Panc1 (cell line): Measurements from ENCODE around the gene ANK3. TPM values are rescaled to one million over a fixed set of nuclear protein-coding genes. Genes with fewer than 3 reads are reported as not detected.

Source experiments
- ATAC-seq: fragments of 200-7000 bp; cut with Tn5 transposase; 2 replicates; pipeline ENCODE4 v1.9.1; 2020; ENCODE audit warnings: mild to moderate bottlenecking, moderate library complexity
- BruUV-seq: library from RNA; stranded (reverse); fragments of 400-500 nt; replicated peaks from 2 replicates; lab custom pipeline; 2021; lab: Mats Ljungman, UMichigan
- CTCF ChIA-PET: fragments of 300-600 bp; sonication (Branson Sonifier 250); formaldehyde crosslinking; loops from one replicate; lab custom pipeline; 2022; ENCODE audit warnings: antibody characterized with exemption; lab: Charles Lee
- POLR2A ChIA-PET: fragments of 300-600 bp; sonication (Branson Sonifier 250); formaldehyde crosslinking; loops from one replicate; lab custom pipeline; 2022; ENCODE audit warnings: antibody characterized with exemption; lab: Charles Lee
- DNase-seq: peaks from one replicate; pipeline ENCODE4 v3.0.0-alpha.2; 2010; ENCODE audit warnings: low read depth, low spot score
- H3K27ac ChIP-seq: 2 replicates; pipeline ENCODE4 v1.5.1; 2011; ENCODE audit warnings: mild to moderate bottlenecking, low read length, inconsistent platforms
- H3K27me3 ChIP-seq: fragments of 200-500 bp; sonication (Bioruptor generic); 2 replicates; pipeline ENCODE4 v1.6.0; 2014; ENCODE audit warnings: low read length, inconsistent platforms; ENCODE audit not compliant: control insufficient read depth, insufficient read depth
- H3K36me3 ChIP-seq: fragments of 200-500 bp; sonication (Bioruptor generic); 2 replicates; pipeline ENCODE4 v1.5.1; 2014; ENCODE audit warnings: inconsistent platforms, mild to moderate bottlenecking, low read length, moderate library complexity; ENCODE audit not compliant: control insufficient read depth, insufficient read depth
- H3K4me1 ChIP-seq: 2 replicates; pipeline ENCODE4 v1.5.1; 2011; ENCODE audit warnings: inconsistent platforms, mild to moderate bottlenecking, low read length, moderate library complexity; ENCODE audit not compliant: control insufficient read depth, insufficient read depth
- H3K4me3 ChIP-seq, 2 experiments: 2 replicates each; pipeline ENCODE4 v1.5.1; 2011 to 2012; ENCODE audit warnings: low read depth in 2 of 2, low read length in 2 of 2, mild to moderate bottlenecking in 2 of 2, inconsistent platforms in 1 of 2, moderate library complexity in 1 of 2
- H3K9me3 ChIP-seq: fragments of 200-500 bp; sonication (Bioruptor generic); 2 replicates; pipeline ENCODE4 v1.5.1; 2014; ENCODE audit warnings: low read depth, mild to moderate bottlenecking, inconsistent platforms, low read length, moderate library complexity; ENCODE audit not compliant: control insufficient read depth, insufficient read depth
- POLR2AphosphoS5 ChIP-seq: IDR thresholded peaks from 2 replicates; pipeline ENCODE4 v1.6.1; 2012; ENCODE audit warnings: mild to moderate bottlenecking, low read depth, low read length, moderate library complexity
- SIN3A ChIP-seq: IDR thresholded peaks from 2 replicates; pipeline ENCODE4 v1.6.1; 2012; ENCODE audit warnings: low read depth, mild to moderate bottlenecking, low read length, moderate library complexity, borderline replicate concordance; ENCODE audit not compliant: insufficient read depth
- TCF7L2 ChIP-seq: IDR thresholded peaks from 2 replicates; pipeline ENCODE4 v1.6.1; 2011; ENCODE audit warnings: mild to moderate bottlenecking, low read depth, low read length, inconsistent platforms
- in situ Hi-C: cut with HindIII; loops from 2 replicates; pipeline ENCODE4 v1.10.0; 2016; ENCODE audit warnings: low sequenced_read_pairs, low pct_unique_long_range_greater_than_20kb
- intact Hi-C: fragments of 100-400 bp; cut with micrococcal nuclease; formaldehyde crosslinking; loops from one replicate; pipeline ENCODE4 v1.10.0; 2022; ENCODE audit not compliant: unreplicated experiment
- total RNA-seq: library from RNA; stranded (reverse); gene quantifications from one replicate; pipeline ENCODE4 v1.2.1, GENCODE V29; 2021; ENCODE audit not compliant: unreplicated experiment
- TF ChIP-seq, protein P1 (sequence below), 2 experiments: IDR thresholded peaks; 2 replicates each; pipeline ENCODE4 v1.6.1; 2011 to 2012; ENCODE audit warnings: low read depth in 2 of 2, control low read depth in 1 of 2, low read length in 1 of 2, mild to moderate bottlenecking in 1 of 2, moderate library complexity in 1 of 2; ENCODE audit not compliant: insufficient read depth in 1 of 2
- TF ChIP-seq, protein P2 (sequence below): fragments of 450-650 bp; IDR thresholded peaks from 2 replicates; pipeline ENCODE4 v1.5.1; 2017; ENCODE audit warnings: mild to moderate bottlenecking

The ANK3 gene
- total RNA-seq, 1 experiment from 2014 or later = 2.5 TPM

DNA sequence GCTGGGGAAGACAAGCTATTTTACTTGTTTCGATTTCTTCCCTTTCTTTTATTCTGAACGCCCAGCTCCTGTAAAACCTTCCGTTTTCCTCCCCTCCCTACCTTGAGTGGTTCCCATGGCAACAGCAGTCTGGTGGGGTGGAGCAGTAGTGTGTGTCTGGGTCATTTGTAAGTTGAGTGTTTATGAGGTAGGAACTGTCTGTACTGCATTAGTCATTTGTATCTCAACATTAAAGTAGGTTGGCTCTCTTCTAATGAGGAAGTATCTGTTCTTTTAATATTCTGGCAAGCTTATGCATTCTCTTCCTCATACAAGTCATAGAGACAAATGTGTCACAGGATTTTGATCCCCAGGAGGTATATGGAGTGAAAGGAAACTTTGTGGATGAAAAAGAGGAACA is 398.0 kb downstream of the ANK3 start:
- no peak for TF ChIP-seq TCF7L2
- TF ChIP-seq, protein P1, sequence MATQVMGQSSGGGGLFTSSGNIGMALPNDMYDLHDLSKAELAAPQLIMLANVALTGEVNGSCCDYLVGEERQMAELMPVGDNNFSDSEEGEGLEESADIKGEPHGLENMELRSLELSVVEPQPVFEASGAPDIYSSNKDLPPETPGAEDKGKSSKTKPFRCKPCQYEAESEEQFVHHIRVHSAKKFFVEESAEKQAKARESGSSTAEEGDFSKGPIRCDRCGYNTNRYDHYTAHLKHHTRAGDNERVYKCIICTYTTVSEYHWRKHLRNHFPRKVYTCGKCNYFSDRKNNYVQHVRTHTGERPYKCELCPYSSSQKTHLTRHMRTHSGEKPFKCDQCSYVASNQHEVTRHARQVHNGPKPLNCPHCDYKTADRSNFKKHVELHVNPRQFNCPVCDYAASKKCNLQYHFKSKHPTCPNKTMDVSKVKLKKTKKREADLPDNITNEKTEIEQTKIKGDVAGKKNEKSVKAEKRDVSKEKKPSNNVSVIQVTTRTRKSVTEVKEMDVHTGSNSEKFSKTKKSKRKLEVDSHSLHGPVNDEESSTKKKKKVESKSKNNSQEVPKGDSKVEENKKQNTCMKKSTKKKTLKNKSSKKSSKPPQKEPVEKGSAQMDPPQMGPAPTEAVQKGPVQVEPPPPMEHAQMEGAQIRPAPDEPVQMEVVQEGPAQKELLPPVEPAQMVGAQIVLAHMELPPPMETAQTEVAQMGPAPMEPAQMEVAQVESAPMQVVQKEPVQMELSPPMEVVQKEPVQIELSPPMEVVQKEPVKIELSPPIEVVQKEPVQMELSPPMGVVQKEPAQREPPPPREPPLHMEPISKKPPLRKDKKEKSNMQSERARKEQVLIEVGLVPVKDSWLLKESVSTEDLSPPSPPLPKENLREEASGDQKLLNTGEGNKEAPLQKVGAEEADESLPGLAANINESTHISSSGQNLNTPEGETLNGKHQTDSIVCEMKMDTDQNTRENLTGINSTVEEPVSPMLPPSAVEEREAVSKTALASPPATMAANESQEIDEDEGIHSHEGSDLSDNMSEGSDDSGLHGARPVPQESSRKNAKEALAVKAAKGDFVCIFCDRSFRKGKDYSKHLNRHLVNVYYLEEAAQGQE (IDR thresholded peaks at IDR 0.05; ENCODE audit: insufficient read depth in 1 of 2, low read depth in 2 of 2, low read length in 1 of 2) = no peak
- no peak for TF ChIP-seq POLR2AphosphoS5
- TF ChIP-seq SIN3A = no peak
- TF ChIP-seq, protein P2, sequence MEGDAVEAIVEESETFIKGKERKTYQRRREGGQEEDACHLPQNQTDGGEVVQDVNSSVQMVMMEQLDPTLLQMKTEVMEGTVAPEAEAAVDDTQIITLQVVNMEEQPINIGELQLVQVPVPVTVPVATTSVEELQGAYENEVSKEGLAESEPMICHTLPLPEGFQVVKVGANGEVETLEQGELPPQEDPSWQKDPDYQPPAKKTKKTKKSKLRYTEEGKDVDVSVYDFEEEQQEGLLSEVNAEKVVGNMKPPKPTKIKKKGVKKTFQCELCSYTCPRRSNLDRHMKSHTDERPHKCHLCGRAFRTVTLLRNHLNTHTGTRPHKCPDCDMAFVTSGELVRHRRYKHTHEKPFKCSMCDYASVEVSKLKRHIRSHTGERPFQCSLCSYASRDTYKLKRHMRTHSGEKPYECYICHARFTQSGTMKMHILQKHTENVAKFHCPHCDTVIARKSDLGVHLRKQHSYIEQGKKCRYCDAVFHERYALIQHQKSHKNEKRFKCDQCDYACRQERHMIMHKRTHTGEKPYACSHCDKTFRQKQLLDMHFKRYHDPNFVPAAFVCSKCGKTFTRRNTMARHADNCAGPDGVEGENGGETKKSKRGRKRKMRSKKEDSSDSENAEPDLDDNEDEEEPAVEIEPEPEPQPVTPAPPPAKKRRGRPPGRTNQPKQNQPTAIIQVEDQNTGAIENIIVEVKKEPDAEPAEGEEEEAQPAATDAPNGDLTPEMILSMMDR = no peak
- H3K27me3 ChIP-seq = no peaks in the 10 kb centered on the region
- POLR2A ChIA-PET = interaction anchor here (0.6 kb wide), 1 partner anchor 147 kb away, joined by 4 read pairs; no protein-coding TSS in a partner anchor
- in situ Hi-C loops (no loop called here), intact Hi-C loops (no loop called here)
- no peak for DNase-seq
- no peak overlapping the region for H3K4me3 ChIP-seq
- BruUV-seq = no TSS peak
- ATAC-seq = no peak
- H3K9me3 ChIP-seq = no peaks in the 10 kb centered on the region
- H3K4me1 ChIP-seq = no peaks in the 10 kb centered on the region
- CTCF ChIA-PET = no interaction called here
- H3K36me3 ChIP-seq = no peaks in the 10 kb centered on the region
- H3K27ac ChIP-seq = no peak overlapping the region

DNA sequence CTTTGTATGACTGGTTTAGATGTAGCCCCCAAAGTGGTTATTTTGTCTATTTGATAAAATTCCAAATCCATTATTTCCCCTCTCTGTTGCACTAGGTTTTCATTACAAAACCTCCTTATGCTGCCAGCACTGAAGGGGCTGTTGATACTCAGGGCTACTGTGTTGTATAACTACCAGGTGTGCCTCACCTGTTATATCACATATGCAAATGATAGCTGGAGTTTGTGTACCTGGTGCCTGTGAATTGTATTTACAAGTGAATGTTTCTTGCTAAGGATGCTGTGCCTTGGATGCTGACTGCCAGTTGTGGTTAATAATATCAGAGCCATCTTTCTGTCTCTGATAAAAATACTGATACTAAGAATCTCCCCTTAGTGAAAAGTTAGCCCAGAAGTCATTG is 398.6 kb downstream of the ANK3 start:
- ChIA-PET CTCF (no interaction called here), POLR2A (interaction anchor here (0.6 kb wide), 1 partner anchor 147 kb away, joined by 4 read pairs; no protein-coding TSS in a partner anchor)
- intact Hi-C loops = no loop called here
- TF ChIP-seq POLR2AphosphoS5 (no peak), TCF7L2 (no peak), SIN3A (no peak)
- TF ChIP-seq, protein P2 = no peak
- TF ChIP-seq, protein P1 (IDR thresholded peaks at IDR 0.05; ENCODE audit: insufficient read depth in 1 of 2, low read depth in 2 of 2, low read length in 1 of 2) = no peak
- Histone ChIP-seq H3K9me3 (no peaks in the 10 kb centered on the region), H3K4me3 (no peak overlapping the region), H3K36me3 (no peaks in the 10 kb centered on the region), H3K4me1 (no peaks in the 10 kb centered on the region), H3K27me3 (no peaks in the 10 kb centered on the region), H3K27ac (no peak overlapping the region)
- in situ Hi-C loops = no loop called here
- no TSS peak for BruUV-seq
- ATAC-seq (no peak), DNase-seq (no peak)
